ENCODE data around the gene SMIM41. TPM values are rescaled to one million over a fixed set of nuclear protein-coding genes. Genes with fewer than 3 reads are reported as not detected.

Gene SMIM41
- total RNA-seq, 2 experiments from 2014 or later = not detected

DNA sequence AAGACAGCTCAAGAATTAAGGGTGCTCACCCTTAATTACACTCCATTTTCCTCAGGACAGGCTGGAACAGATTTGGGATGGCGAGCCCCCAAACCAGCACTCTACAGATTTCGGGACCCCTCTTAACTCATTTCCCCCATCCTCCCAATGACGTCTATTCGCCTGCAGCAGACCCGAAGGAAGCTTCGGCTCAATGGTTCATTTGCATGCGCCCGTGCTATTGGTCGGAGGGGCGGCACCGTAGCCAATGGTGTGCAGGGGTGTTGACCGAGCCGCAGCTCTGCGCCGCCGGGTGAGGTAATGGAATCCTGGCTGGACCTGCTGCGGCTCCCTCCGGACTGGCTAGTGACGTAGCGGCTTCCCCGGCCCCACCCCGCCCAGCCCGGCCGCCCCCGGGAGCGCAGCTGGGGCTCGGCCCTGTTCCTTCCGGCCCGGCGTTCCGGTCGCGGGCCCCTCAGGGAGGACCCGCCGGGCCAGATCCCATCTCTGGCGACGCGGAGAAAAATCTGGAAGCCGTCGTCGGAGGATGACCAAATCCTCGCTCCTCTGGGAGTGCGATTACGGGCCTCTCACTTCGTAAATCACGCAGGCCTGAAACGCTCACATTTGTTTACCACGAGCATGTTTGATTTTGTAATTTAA lies 46.6 kb upstream of the SMIM41 start:
- no TSS peak for BruUV-seq (replicated peaks)
- Histone ChIP-seq H3K4me3 (ENCODE audit: low read depth, low read length, poor library complexity, severe bottlenecking) (peak overlapping the region; percentile 62), H3K9me3 (ENCODE audit: low read length) (no peaks in the 10 kb centered on the region), H3K4me1 (ENCODE audit: insufficient read depth, low read length, poor library complexity, severe bottlenecking) (peaks cover 44% of the 10 kb centered on the region), H3K79me2 (ENCODE audit: insufficient read depth, low read depth, low read length) (peaks cover 4% of the 10 kb centered on the region; the same call in 1 of the 2 replicates), H2AFZ (ENCODE audit: low read length) (peak overlapping the region; percentile 81), H4K20me1 (ENCODE audit: insufficient read depth, low read length) (no peaks in the 10 kb centered on the region), H3K27ac (ENCODE audit: low read depth, low read length, poor library complexity, severe bottlenecking) (peak overlapping the region; percentile 54), H3K36me3 (ENCODE audit: insufficient read depth, low read length) (no peaks in the 10 kb centered on the region), H3K9me2 (ENCODE audit: insufficient read depth, low read length) (no peaks in the 10 kb centered on the region), H3K4me2 (ENCODE audit: low read length) (peak overlapping the region; percentile 87)
- ChIA-PET POLR2A (interaction anchor here (0.6 to 3.9 kb wide), 14 partner anchors 9 to 1354 kb away, joined by 3 to 22 read pairs (median 4); partner anchors contain the start of genes ATG101 and NR4A1), CTCF (ENCODE audit: unreplicated experiment) (interaction anchor here (0.6 to 2.9 kb wide), 8 partner anchors 10 to 91 kb away, joined by 3 to 19 read pairs (median 4); no protein-coding TSS in a partner anchor)
- TF ChIP-seq EZH2phosphoT487 (IDR thresholded peaks at IDR 0.05; ENCODE audit: borderline replicate concordance, low read depth, low read length) = no peak
- TF ChIP-seq, protein P1, sequence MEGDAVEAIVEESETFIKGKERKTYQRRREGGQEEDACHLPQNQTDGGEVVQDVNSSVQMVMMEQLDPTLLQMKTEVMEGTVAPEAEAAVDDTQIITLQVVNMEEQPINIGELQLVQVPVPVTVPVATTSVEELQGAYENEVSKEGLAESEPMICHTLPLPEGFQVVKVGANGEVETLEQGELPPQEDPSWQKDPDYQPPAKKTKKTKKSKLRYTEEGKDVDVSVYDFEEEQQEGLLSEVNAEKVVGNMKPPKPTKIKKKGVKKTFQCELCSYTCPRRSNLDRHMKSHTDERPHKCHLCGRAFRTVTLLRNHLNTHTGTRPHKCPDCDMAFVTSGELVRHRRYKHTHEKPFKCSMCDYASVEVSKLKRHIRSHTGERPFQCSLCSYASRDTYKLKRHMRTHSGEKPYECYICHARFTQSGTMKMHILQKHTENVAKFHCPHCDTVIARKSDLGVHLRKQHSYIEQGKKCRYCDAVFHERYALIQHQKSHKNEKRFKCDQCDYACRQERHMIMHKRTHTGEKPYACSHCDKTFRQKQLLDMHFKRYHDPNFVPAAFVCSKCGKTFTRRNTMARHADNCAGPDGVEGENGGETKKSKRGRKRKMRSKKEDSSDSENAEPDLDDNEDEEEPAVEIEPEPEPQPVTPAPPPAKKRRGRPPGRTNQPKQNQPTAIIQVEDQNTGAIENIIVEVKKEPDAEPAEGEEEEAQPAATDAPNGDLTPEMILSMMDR (conservative IDR thresholded peaks at IDR 0.05; ENCODE audit: low read length) = no peak
- intact Hi-C loops (cut with micrococcal nuclease; ENCODE audit: unreplicated experiment) = loop anchor here (2.0 kb wide), 1 partner anchor 36 kb away; the partner anchor contains the start of gene ATG101
- peak; percentile 95 for DNase-seq (ENCODE audit: low spot score)

- Histone ChIP-seq H3K27ac (ENCODE audit: low read depth, low read length, poor library complexity, severe bottlenecking) (peak overlapping the region; percentile 54), H3K79me2 (ENCODE audit: insufficient read depth, low read depth, low read length) (peaks cover 10% of the 10 kb centered on the region; the same call in 1 of the 2 replicates), H4K20me1 (ENCODE audit: insufficient read depth, low read length) (no peaks in the 10 kb centered on the region), H3K4me1 (ENCODE audit: insufficient read depth, low read length, poor library complexity, severe bottlenecking) (peaks cover 50% of the 10 kb centered on the region), H3K9me2 (ENCODE audit: insufficient read depth, low read length) (no peaks in the 10 kb centered on the region), H2AFZ (ENCODE audit: low read length) (peak overlapping the region; percentile 81), H3K4me3 (ENCODE audit: low read depth, low read length, poor library complexity, severe bottlenecking) (peak overlapping the region; percentile 62), H3K36me3 (ENCODE audit: insufficient read depth, low read length) (no peaks in the 10 kb centered on the region), H3K4me2 (ENCODE audit: low read length) (peak overlapping the region; percentile 87), H3K9me3 (ENCODE audit: low read length) (no peaks in the 10 kb centered on the region)
- ChIA-PET POLR2A (interaction anchor here (0.9 to 3.9 kb wide), 9 partner anchors 9 to 84 kb away, joined by 3 to 22 read pairs (median 5); partner anchors contain the start of genes ATG101 and NR4A1), CTCF (ENCODE audit: unreplicated experiment) (interaction anchor here (0.6 to 2.9 kb wide), 5 partner anchors 26 to 90 kb away, joined by 3 to 19 read pairs (median 9); no protein-coding TSS in a partner anchor)
- peak; percentile 18 for DNase-seq (ENCODE audit: low spot score)
- intact Hi-C loops (cut with micrococcal nuclease; ENCODE audit: unreplicated experiment) = loop anchor here (2.0 kb wide), 1 partner anchor 35 kb away; the partner anchor contains the start of gene ATG101
- TF ChIP-seq, protein P1 (conservative IDR thresholded peaks at IDR 0.05; ENCODE audit: low read length) = no peak
- no peak for TF ChIP-seq EZH2phosphoT487 (IDR thresholded peaks at IDR 0.05; ENCODE audit: borderline replicate concordance, low read depth, low read length)
- TSS peak; percentile 96 for BruUV-seq (replicated peaks)
Measured at GRCh38 chr12:52033446-52034140, 45.9 kb upstream of the SMIM41 start.
